Myocyte (in vitro differentiated cells): ENCODE measurements around the gene KRT7. TPM values are rescaled to one million over a fixed set of nuclear protein-coding genes. Genes with fewer than 3 reads are reported as not detected.

Source experiments
- DNase-seq: peaks from one replicate; pipeline ENCODE4 v3.0.0-alpha.2; 2012; ENCODE audit warnings: low read depth
- total RNA-seq: library from RNA; depleted of rRNA; stranded (reverse); fragments of >200 nt; gene quantifications from 2 replicates; pipeline ENCODE4 v1.2.3, GENCODE V29; 2014

KRT7 gene
- total RNA-seq, 1 donor from 2014 or later = 6.6 TPM

- peak; percentile 90 for DNase-seq
These were observed 33.6 kb upstream of the KRT7 start for GRCh38 chr12:52199294-52199919.

DNA sequence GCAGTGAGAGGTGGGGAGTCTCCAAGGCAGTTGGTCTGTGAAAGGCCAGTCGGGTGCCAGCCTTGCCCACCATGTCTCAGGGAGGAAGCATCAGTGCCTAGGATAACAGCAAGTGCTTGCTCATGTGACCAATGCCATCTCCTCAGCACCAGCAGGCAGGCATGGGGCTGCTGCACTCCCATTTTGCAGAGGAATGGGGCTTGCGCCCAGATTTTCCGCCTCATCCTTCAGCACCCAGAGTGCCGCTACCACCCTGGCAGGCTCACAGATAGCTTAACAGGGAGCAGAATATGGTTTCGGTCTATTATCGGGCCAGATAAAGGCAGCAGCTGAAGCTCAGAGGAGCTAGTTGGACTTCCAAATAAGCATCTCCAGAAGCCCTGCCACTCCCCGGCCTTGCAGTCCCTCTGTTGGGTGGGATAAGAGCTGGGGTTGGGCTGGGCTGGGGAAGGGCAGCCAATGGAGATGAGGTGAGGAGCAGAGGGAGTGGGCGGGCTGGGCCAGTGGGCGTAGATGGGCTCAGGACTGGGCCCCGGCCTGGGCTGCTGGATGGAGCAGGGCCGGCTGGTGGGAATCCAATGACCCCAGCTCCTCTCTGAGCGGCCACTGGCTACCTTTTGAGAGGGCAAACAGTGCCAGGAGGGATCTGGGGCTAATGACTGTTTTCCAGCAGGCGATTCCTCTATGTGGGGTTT lies 32.8 kb upstream of the KRT7 start:
- peak; percentile 91 for DNase-seq

- DNase-seq = peak; percentile 38
These were observed 32.1 kb upstream of the KRT7 start for GRCh38 chr12:52200781-52201450.

- no peak for DNase-seq
These were observed 31.6 kb upstream of the KRT7 start for GRCh38 chr12:52201451-52201839.

DNA sequence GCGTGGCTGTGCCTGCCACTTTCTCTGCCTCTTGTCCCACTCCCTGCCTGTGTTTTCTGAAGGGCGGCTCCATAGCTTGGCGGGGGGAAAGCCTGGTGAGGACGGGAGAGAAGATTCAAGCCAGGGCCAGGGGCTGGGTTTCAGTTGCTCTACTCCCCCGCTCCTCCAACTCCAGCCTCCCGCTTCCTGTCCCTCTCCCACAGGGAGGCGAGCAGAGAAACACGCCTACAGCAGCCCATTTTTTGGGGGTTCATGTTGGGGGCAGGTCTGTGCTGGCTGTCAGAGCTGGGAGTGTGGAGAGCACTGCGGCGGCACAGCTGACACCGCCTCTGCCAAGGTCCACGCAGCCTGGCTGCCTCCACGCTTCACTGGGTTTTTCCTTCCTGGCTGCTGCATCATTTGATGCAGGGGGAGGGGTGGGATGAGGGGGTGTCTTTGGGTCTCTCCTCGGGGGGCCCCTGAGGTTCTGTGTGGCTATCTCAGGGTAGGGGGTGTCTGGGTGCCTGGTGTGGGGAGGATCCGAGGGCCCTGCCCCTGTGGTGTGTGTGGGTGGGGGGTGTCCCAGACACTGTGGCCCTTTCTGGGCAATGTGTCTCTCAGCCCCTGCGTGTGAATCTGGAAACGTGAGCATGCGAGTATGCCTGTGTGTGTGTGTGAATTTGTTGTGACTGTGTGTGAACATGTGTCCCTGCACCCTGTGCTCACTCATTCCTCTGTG lies 30.5 kb upstream of the KRT7 start:
- DNase-seq = no peak

- peak; percentile 50 for DNase-seq
These were observed 29.7 kb upstream of the KRT7 start for GRCh38 chr12:52203079-52203921.

- peak; percentile 48 for DNase-seq
These were observed 28.7 kb upstream of the KRT7 start for GRCh38 chr12:52204095-52204930.

GRCh38 chr12:52204931-52205505 lies 28.0 kb upstream of the KRT7 start:
- DNase-seq = peak; percentile 73

- peak; percentile 92 for DNase-seq
These were observed 27.3 kb upstream of the KRT7 start for GRCh38 chr12:52205612-52206303.

DNA sequence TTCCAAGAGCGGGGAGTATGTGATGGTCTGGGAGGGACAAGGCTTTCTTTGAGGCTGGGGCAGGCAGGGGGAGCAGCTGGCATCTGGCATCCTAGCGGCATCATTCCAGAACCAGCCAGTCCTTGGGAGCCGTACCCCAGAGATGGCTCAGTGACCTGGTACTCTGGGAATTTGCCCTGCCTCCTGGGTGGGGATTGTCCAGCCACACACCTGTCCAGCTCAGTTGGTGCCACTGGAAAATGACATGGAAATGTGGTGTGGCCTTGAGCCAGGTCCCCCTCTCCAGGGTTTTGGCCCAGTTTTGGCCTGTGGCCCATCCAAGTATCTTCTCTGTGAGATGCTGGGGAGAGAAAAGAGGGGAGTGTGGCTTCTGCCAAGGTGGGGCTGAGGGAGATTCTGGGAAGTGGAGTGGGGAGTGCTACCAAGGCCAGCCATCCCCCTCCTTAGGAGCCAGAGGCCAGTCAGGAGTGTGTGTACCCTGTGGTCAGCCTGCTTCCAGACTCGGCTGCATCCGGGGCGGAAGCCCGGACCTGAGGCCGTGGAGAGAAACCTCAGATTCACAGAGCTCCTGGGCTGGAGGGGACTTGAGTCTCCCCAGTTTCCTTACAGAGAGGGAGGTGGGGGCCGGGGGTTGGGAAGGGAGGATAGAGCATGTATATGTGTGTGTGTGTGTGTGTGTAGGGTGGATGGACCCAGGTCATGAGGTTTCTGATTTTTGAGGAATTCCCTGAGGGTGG lies 26.6 kb upstream of the KRT7 start:
- DNase-seq = peak; percentile 99

GRCh38 chr12:52207106-52207505 lies 25.9 kb upstream of the KRT7 start:
- peak; percentile 35 for DNase-seq

GRCh38 chr12:52207895-52208294 lies 25.1 kb upstream of the KRT7 start:
- DNase-seq = peak; percentile 85

GRCh38 chr12:52208424-52209165 lies 24.4 kb upstream of the KRT7 start:
- no peak for DNase-seq

DNA sequence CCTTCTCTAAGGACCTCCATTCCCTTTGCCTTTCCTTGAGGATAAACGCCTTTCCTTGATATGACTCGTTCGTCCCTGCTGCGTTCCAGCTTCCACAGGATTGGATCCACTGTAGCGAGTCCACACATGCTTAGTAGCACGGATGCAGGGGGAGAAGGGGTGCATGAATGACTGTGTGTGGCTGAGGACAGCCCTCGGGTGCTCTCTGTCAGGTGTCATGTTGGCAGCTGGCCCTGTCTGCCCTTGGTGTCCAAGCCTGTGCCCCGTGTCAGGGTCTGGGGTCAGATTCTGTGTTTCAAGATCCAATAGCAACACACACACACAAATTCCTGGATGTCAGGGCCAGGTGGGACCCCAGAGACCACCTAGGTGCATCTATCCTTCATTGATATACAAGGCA lies 23.7 kb upstream of the KRT7 start:
- peak; percentile 24 for DNase-seq

DNA sequence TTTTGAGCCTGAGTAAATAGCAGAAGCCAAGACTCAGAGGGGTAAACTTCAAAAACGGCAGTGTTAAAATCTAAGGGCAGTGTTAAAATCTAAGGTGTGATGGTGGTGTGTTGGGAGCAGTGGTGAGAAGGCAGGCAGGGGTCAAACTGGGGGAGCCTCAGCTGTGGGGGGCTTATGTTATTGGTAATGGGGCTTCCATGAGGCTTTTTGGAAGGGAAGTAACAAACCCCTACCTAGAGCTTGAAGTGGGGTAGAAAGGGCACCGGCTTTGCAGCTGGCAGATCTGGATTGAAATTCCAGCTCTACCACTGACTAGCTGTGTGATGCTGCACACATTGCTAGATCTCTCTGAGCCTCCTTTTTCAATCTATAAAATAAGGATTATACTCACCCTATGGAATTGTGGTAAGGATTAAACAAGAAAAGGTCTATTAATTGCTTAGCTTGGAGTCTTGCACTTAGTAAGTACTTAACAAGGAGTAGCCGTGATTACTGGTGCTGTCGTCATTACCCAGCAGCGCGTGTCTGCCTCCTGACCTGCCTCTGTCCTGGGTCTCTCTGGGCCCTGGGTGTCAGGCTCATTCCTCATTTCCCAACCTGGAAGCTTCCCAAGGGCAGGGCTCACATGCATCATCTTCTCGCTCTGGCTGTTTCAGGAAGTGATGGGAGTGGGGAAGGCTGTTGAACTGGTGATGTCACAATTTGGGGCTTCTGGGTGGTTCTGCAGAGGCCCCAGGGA lies 22.7 kb upstream of the KRT7 start:
- no peak for DNase-seq

GRCh38 chr12:52210925-52211650 lies 22.0 kb upstream of the KRT7 start:
- no peak for DNase-seq
